GM19438 (cell line): ENCODE data around the gene CPA5.

Experiments used
- ATAC-seq: cut with Tn5 transposase; IDR thresholded peaks from one replicate; pipeline ENCODE4 v1.9.1; 2021; ENCODE audit warnings: low read depth; ENCODE audit not compliant: unreplicated experiment

The CPA5 gene

GRCh38 chr7:130332259-130333053, 12.2 kb upstream of the CPA5 start:
- no peak for ATAC-seq

- no peak for ATAC-seq
Measured at GRCh38 chr7:130333832-130334231, 10.8 kb upstream of the CPA5 start.

- no peak for ATAC-seq
Measured at GRCh38 chr7:130334274-130334673, 10.3 kb upstream of the CPA5 start.

GRCh38 chr7:130337410-130337971, 7.1 kb upstream of the CPA5 start:
- no peak for ATAC-seq

- no peak for ATAC-seq
Measured at GRCh38 chr7:130338233-130338632, 6.4 kb upstream of the CPA5 start.

GRCh38 chr7:130341882-130342281, 2.7 kb upstream of the CPA5 start:
- ATAC-seq: no peak

GRCh38 chr7:130342701-130343380, 1.8 kb upstream of the CPA5 start:
- no peak for ATAC-seq

GRCh38 chr7:130345136-130345535, 520 bp downstream of the CPA5 start:
- no peak for ATAC-seq

- ATAC-seq: no peak
Measured at GRCh38 chr7:130345725-130346124, 1.1 kb downstream of the CPA5 start.

- ATAC-seq: no peak
Measured at GRCh38 chr7:130346177-130346905, 1.7 kb downstream of the CPA5 start.

- no peak for ATAC-seq
Measured at GRCh38 chr7:130346941-130347340, 2.3 kb downstream of the CPA5 start.

- ATAC-seq: no peak
Measured at GRCh38 chr7:130349911-130350782, 5.5 kb downstream of the CPA5 start.

- ATAC-seq: no peak
Measured at GRCh38 chr7:130350945-130351790, 6.6 kb downstream of the CPA5 start.

GRCh38 chr7:130351791-130352090, 7.1 kb downstream of the CPA5 start:
- ATAC-seq: no peak

- no peak for ATAC-seq
Measured at GRCh38 chr7:130352194-130353074, 7.8 kb downstream of the CPA5 start.

- no peak for ATAC-seq
Measured at GRCh38 chr7:130353196-130353595, 8.6 kb downstream of the CPA5 start.

- ATAC-seq: no peak
Measured at GRCh38 chr7:130356121-130356875, 11.7 kb downstream of the CPA5 start.
